ENCODE results near the gene PAGE2.
"Not testable (repeated sequence)": the region's sequence is repeated elsewhere in the genome, so short reads cannot be mapped to it uniquely, and the experiment has no call there.

Gene PAGE2

GRCh38 chrX:55088795-55089489, at the start of gene PAGE2:
PAGE2 (plus strand) TSS chrX:55089018; CDS start chrX:55090021, 1,003 bp downstream.
- no peak for DNase-seq (ENCODE audit: low read depth)

GRCh38 chrX:55039471-55039870, 49.3 kb upstream of the PAGE2 start:
- DNase-seq (ENCODE audit: low read depth), result no peak

GRCh38 chrX:55041514-55041913, 47.3 kb upstream of the PAGE2 start:
- DNase-seq (ENCODE audit: low read depth), result no peak

- DNase-seq (ENCODE audit: low read depth), result not testable (repeated sequence)
Measured at GRCh38 chrX:55050599-55050998, 38.2 kb upstream of the PAGE2 start.

GRCh38 chrX:55056820-55057674, 31.8 kb upstream of the PAGE2 start:
- DNase-seq (ENCODE audit: low read depth), result peak; percentile 67

- peak; percentile 34 for DNase-seq (ENCODE audit: low read depth)
Measured at GRCh38 chrX:55057675-55058249, 31.1 kb upstream of the PAGE2 start.

GRCh38 chrX:55067180-55067579, 21.6 kb upstream of the PAGE2 start:
- DNase-seq (ENCODE audit: low read depth), result not testable (repeated sequence)

- DNase-seq (ENCODE audit: low read depth), result no peak
Measured at GRCh38 chrX:55072286-55072685, 16.5 kb upstream of the PAGE2 start.

- no peak for DNase-seq (ENCODE audit: low read depth)
Measured at GRCh38 chrX:55074851-55075467, 13.9 kb upstream of the PAGE2 start, which contains the start of gene PAGE2B. PAGE2B (plus strand) TSS chrX:55075030; CDS start chrX:55076042, 1,012 bp downstream.

GRCh38 chrX:55098691-55099090, 9.9 kb downstream of the PAGE2 start:
- DNase-seq (ENCODE audit: low read depth), result no peak

GRCh38 chrX:55099162-55099561, 10.3 kb downstream of the PAGE2 start:
- DNase-seq (ENCODE audit: low read depth), result no peak

- DNase-seq (ENCODE audit: low read depth), result no peak
Measured at GRCh38 chrX:55102754-55103153, 13.9 kb downstream of the PAGE2 start.

GRCh38 chrX:55107262-55107661, 18.4 kb downstream of the PAGE2 start:
- no peak for DNase-seq (ENCODE audit: low read depth)

- DNase-seq (ENCODE audit: low read depth), result no peak
Measured at GRCh38 chrX:55107911-55108310, 19.1 kb downstream of the PAGE2 start.

- no peak for DNase-seq (ENCODE audit: low read depth)
Measured at GRCh38 chrX:55109306-55109705, 20.5 kb downstream of the PAGE2 start.

- DNase-seq (ENCODE audit: low read depth), result no peak
Measured at GRCh38 chrX:55111578-55112254, 22.9 kb downstream of the PAGE2 start.

- DNase-seq (ENCODE audit: low read depth), result not testable (repeated sequence)
Measured at GRCh38 chrX:55116589-55116988, 27.8 kb downstream of the PAGE2 start.

GRCh38 chrX:55118574-55118973, 29.8 kb downstream of the PAGE2 start:
- DNase-seq (ENCODE audit: low read depth), result no peak

- DNase-seq (ENCODE audit: low read depth), result no peak
Measured at GRCh38 chrX:55119271-55119670, 30.5 kb downstream of the PAGE2 start.

- DNase-seq (ENCODE audit: low read depth), result peak; percentile 38
Measured at GRCh38 chrX:55119712-55120111, 30.9 kb downstream of the PAGE2 start.

GRCh38 chrX:55120761-55121358, 32.0 kb downstream of the PAGE2 start:
- DNase-seq (ENCODE audit: low read depth), result peak; percentile 28
